IMR-90 (cell line): ENCODE data around the gene KTN1. TPM values are rescaled to one million over a fixed set of nuclear protein-coding genes. Genes with fewer than 3 reads are reported as not detected.
A peak's percentile ranks its signal among the peaks of the same experiment; 100 is the strongest.

ENCODE experiments used
- ATAC-seq: fragments of 200-7000 bp; cut with Tn5 transposase; 2 replicates; pipeline ENCODE4 v1.9.1; 2020; ENCODE audit warnings: low read depth, mild to moderate bottlenecking, moderate library complexity
- BruUV-seq: library from RNA; stranded (reverse); fragments of 400-500 nt; replicated peaks from 2 replicates; lab custom pipeline; 2021; lab: Mats Ljungman, UMichigan
- CTCF ChIA-PET: fragments of 300-600 bp; formaldehyde crosslinking; extraction: SDS; loops from one replicate; lab custom pipeline; 2021; ENCODE audit warnings: antibody characterized with exemption; lab: Yijun Ruan, JAX
- POLR2A ChIA-PET: fragments of 300-600 bp; sonication (Branson Sonifier 250); formaldehyde crosslinking; loops from one replicate; lab custom pipeline; 2022; ENCODE audit warnings: antibody characterized with exemption; ENCODE audit not compliant: unreplicated experiment; lab: Charles Lee
- DNase-seq: peaks from one replicate; pipeline ENCODE4 v3.0.0; 2013
- H2AFZ ChIP-seq: replicated peaks from 2 replicates; pipeline ENCODE3; 2013; ENCODE audit warnings: low read length, mild to moderate bottlenecking; ENCODE audit not compliant: poor library complexity
- H2AK5ac ChIP-seq: 2 replicates; pipeline ENCODE4 v1.6.1; 2013; ENCODE audit warnings: low read depth, low read length, inconsistent platforms
- H2AK9ac ChIP-seq: replicated peaks from 2 replicates; pipeline ENCODE3; 2013; ENCODE audit warnings: mild to moderate bottlenecking, low read depth, low read length, moderate library complexity; ENCODE audit not compliant: poor library complexity
- H2BK120ac ChIP-seq: 2 replicates; pipeline ENCODE4 v1.6.1; 2013; ENCODE audit warnings: low read depth, low read length, inconsistent platforms
- H2BK15ac ChIP-seq: 3 replicates; pipeline ENCODE4 v1.6.1; 2013; ENCODE audit warnings: low read depth, low read length, inconsistent platforms
- H2BK20ac ChIP-seq: 2 replicates; pipeline ENCODE4 v1.6.1; 2013; ENCODE audit warnings: low read depth, mild to moderate bottlenecking, inconsistent platforms, low read length, moderate library complexity
- H2BK5ac ChIP-seq: 2 replicates; pipeline ENCODE4 v1.6.1; 2013; ENCODE audit warnings: mild to moderate bottlenecking, low read depth, low read length, inconsistent platforms; ENCODE audit not compliant: poor library complexity, severe bottlenecking
- H3K14ac ChIP-seq: replicated peaks from 2 replicates; pipeline ENCODE4 v1.6.1; 2013; ENCODE audit warnings: low read depth, low read length, inconsistent platforms
- H3K18ac ChIP-seq: 2 replicates; pipeline ENCODE4 v1.6.1; 2013; ENCODE audit warnings: low read depth, low read length, control low read depth
- H3K23ac ChIP-seq: 2 replicates; pipeline ENCODE4 v1.6.1; 2013; ENCODE audit warnings: low read depth, low read length, inconsistent platforms
- H3K27ac ChIP-seq: 2 replicates; pipeline ENCODE4 v1.5.1; 2013; ENCODE audit warnings: mild to moderate bottlenecking, control low read depth, low read length; ENCODE audit not compliant: insufficient read depth
- H3K27me3 ChIP-seq: 2 replicates; pipeline ENCODE4 v1.6.1; 2013; ENCODE audit warnings: low read length; ENCODE audit not compliant: control insufficient read depth, insufficient read depth
- H3K36me3 ChIP-seq: 2 replicates; pipeline ENCODE4 v1.6.1; 2013; ENCODE audit warnings: low read length, mixed read lengths; ENCODE audit not compliant: control insufficient read depth, insufficient read depth
- H3K4ac ChIP-seq: 2 replicates; pipeline ENCODE4 v1.6.1; 2013; ENCODE audit warnings: low read depth, low read length, inconsistent platforms
- H3K4me1 ChIP-seq: 2 replicates; pipeline ENCODE4 v1.6.1; 2013; ENCODE audit warnings: low read length, mixed read lengths; ENCODE audit not compliant: control insufficient read depth, insufficient read depth
- H3K4me2 ChIP-seq: 2 replicates; pipeline ENCODE4 v1.6.1; 2013; ENCODE audit warnings: low read depth, mild to moderate bottlenecking, control low read depth, low read length, moderate library complexity
- H3K4me3 ChIP-seq: 2 replicates; pipeline ENCODE4 v1.5.1; 2013; ENCODE audit warnings: low read depth, mild to moderate bottlenecking, control low read depth, low read length, moderate library complexity; ENCODE audit not compliant: insufficient read depth
- H3K56ac ChIP-seq: 2 replicates; pipeline ENCODE4 v1.6.1; 2013; ENCODE audit warnings: low read length, inconsistent platforms; ENCODE audit not compliant: insufficient read depth; ENCODE audit errors: extremely low read depth
- H3K79me1 ChIP-seq, 2 experiments: 2 replicates each; pipeline ENCODE4 v1.6.1; 2013; ENCODE audit warnings: low read length in 2 of 2, inconsistent platforms in 1 of 2, low read depth in 1 of 2
- H3K9ac ChIP-seq: 2 replicates; pipeline ENCODE4 v1.6.1; 2013; ENCODE audit warnings: low read depth, low read length, control low read depth
- H3K9me1 ChIP-seq: 2 replicates; pipeline ENCODE4 v1.6.1; 2013; ENCODE audit warnings: low read length, inconsistent platforms; ENCODE audit not compliant: insufficient read depth
- H3K9me3 ChIP-seq: 2 replicates; pipeline ENCODE4 v1.6.1; 2013; ENCODE audit warnings: low read length; ENCODE audit not compliant: control insufficient read depth, insufficient read depth
- H4K20me1 ChIP-seq: 2 replicates; pipeline ENCODE4 v1.6.1; 2013; ENCODE audit warnings: low read length, inconsistent platforms; ENCODE audit not compliant: insufficient read depth
- H4K5ac ChIP-seq: 2 replicates; pipeline ENCODE4 v1.6.1; 2013; ENCODE audit warnings: mild to moderate bottlenecking, low read depth, low read length, control low read depth
- H4K8ac ChIP-seq, 2 experiments: 2 replicates each; pipeline ENCODE4 v1.6.1; 2013; ENCODE audit warnings: low read depth in 2 of 2, low read length in 2 of 2, control low read depth in 1 of 2, inconsistent platforms in 1 of 2
- H4K91ac ChIP-seq: 2 replicates; pipeline ENCODE4 v1.6.1; 2013; ENCODE audit warnings: low read depth, low read length, inconsistent platforms; ENCODE audit not compliant: insufficient read depth
- BHLHE40 ChIP-seq: fragments of 150-350 bp; IDR thresholded peaks from 2 replicates; pipeline ENCODE4 v1.6.1; 2016; ENCODE audit warnings: mild to moderate bottlenecking, low read depth, low read length
- CHD1 ChIP-seq: IDR thresholded peaks from 2 replicates; pipeline ENCODE4 v1.6.1; 2012; ENCODE audit warnings: low read depth, low read length, improper control_type of control experiment
- FOS ChIP-seq: fragments of 150-350 bp; IDR thresholded peaks from 2 replicates; pipeline ENCODE4 v1.6.1; 2016; ENCODE audit warnings: low read depth, low read length
- MAFK ChIP-seq: IDR thresholded peaks from 2 replicates; pipeline ENCODE4 v1.6.1; 2012; ENCODE audit warnings: low read depth, low read length, improper control_type of control experiment
- MXI1 ChIP-seq: IDR thresholded peaks from 2 replicates; pipeline ENCODE4 v1.6.1; 2012; ENCODE audit warnings: low read depth, mild to moderate bottlenecking, low read length, moderate library complexity, borderline replicate concordance
- POLR2A ChIP-seq: IDR thresholded peaks from 2 replicates; pipeline ENCODE4 v1.6.1; 2012; ENCODE audit warnings: mild to moderate bottlenecking, low read depth, low read length
- RCOR1 ChIP-seq: IDR thresholded peaks from 2 replicates; pipeline ENCODE4 v1.6.1; 2012; ENCODE audit warnings: mild to moderate bottlenecking, low read length, improper control_type of control experiment; ENCODE audit not compliant: insufficient replicate concordance
- SMC3 ChIP-seq: fragments of 150-350 bp; IDR thresholded peaks from 2 replicates; pipeline ENCODE4 v1.6.1; 2016; ENCODE audit warnings: low read depth, mild to moderate bottlenecking, antibody characterized with exemption, low read length, moderate library complexity
- whole genome bisulfite sequencing, 2 experiments: methylation state at CpG; one replicate each; pipeline versions ENCODE4 v1.1.5 to v1.1.7; 2013; ENCODE audit warnings: missing lambda C conversion rate in 2 of 2; ENCODE audit not compliant: insufficient read length in 1 of 2; ENCODE audit errors: extremely low coverage in 2 of 2; 5-methylcytosine and 5-hydroxymethylcytosine counted together
- dilution Hi-C: fragments of 300-500 bp; cut with HindIII; formaldehyde crosslinking; loops from one replicate; pipeline ENCODE4 v1.14.3; 2018; ENCODE audit warnings: low sequenced_read_pairs; ENCODE audit not compliant: unreplicated experiment
- in situ Hi-C: fragments of 300-500 bp; cut with MboI; formaldehyde crosslinking; loops from 3 replicates; pipeline ENCODE4 v1.14.3; 2019; ENCODE audit warnings: low sequenced_read_pairs, inconsistent platforms, mixed read lengths
- intact Hi-C: fragments of 100-400 bp; cut with micrococcal nuclease; formaldehyde crosslinking; loops from 2 replicates; pipeline ENCODE4 v1.10.0; 2022
- polyA plus RNA-seq, 3 experiments: library from polyadenylated mRNA; depleted of rRNA; stranded (reverse); fragments of >200 nt; gene quantifications; 2 replicates each; pipeline ENCODE4 v1.2.3, GENCODE V29; 2012; ENCODE audit warnings: low replicate concordance in 1 of 3
- total RNA-seq: library from RNA; depleted of rRNA; stranded (reverse); fragments of >200 nt; gene quantifications from 2 replicates; pipeline ENCODE4 v1.2.3, GENCODE V29; 2012
- TF ChIP-seq, protein P1 (sequence below): fragments of 150-350 bp; IDR thresholded peaks from 2 replicates; pipeline ENCODE4 v1.6.1; 2017; ENCODE audit warnings: mild to moderate bottlenecking, antibody characterized with exemption, low read length, low read depth
- TF ChIP-seq, protein P2 (sequence below): fragments of 150-350 bp; IDR thresholded peaks from 2 replicates; pipeline ENCODE4 v1.6.1; 2016; ENCODE audit warnings: low read depth, mild to moderate bottlenecking, low read length, moderate library complexity, borderline replicate concordance

The KTN1 gene
- total and polyA plus RNA-seq, 2 of the 4 experiments (the other 2 are of a cell fraction) = 42.1 to 57.2 TPM

DNA sequence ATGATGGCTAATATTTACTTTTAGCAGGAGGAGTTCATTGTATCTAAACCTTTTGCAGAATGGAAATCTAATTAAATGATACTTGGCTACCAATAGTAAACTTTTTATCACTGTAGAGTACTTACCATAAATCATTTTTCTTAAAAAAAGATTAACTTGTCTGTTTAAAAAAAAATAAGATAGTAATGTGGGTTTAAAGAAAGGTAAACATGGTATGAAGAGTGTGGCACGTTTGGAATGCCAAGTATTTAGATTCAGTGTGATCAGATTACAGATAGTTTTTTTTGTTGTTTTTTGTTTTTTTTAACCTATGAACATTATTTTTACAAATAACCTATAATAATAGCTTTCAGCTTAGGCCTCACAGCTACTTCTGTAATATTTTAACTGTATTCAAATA lies 25.8 kb downstream of the KTN1 start:
- Histone ChIP-seq H3K23ac (no peak overlapping the region), H3K27me3 (no peaks in the 10 kb centered on the region), H3K56ac (no peak overlapping the region), H4K91ac (no peak overlapping the region), H2AFZ (no peak overlapping the region), H4K8ac (no peak overlapping the region), H2AK5ac (no peak overlapping the region), H3K18ac (no peak overlapping the region), H3K36me3 (peaks cover 4% of the 10 kb centered on the region), H2BK20ac (no peak overlapping the region), H3K14ac (no peak overlapping the region), H3K4me2 (no peak overlapping the region; the same call in 1 of the 2 replicates), H2BK120ac (no peak overlapping the region), H2AK9ac (no peak overlapping the region), H2BK5ac (peak overlapping the region; percentile 13), H3K4me1 (peaks cover 14% of the 10 kb centered on the region), H4K20me1 (peaks cover 41% of the 10 kb centered on the region), H3K9me1 (peaks cover 10% of the 10 kb centered on the region), H3K79me1 (peaks cover 28 to 63% of the 10 kb centered on the region in 2 experiments), H3K27ac (no peak overlapping the region), H3K4me3 (no peak overlapping the region), H3K9me3 (no peaks in the 10 kb centered on the region), H3K9ac (no peak overlapping the region), H2BK15ac (no peak overlapping the region), H3K4ac (no peak overlapping the region), H4K5ac (no peak overlapping the region)
- ATAC-seq (no peak), DNase-seq (no peak)
- dilution Hi-C loops (no loop called here), in situ Hi-C loops (no loop called here), intact Hi-C loops (loop anchor here (5.0 kb wide), 1 partner anchor 47 kb away; no protein-coding TSS in a partner anchor)
- CTCF ChIA-PET = no interaction called here
- POLR2A ChIA-PET = no interaction called here
- WGBS, 2 experiments = 100% methylated on average over 1 of the region's 1 CpG; no CpG with 5 or more reads in 1 of the 2 experiments
- TF ChIP-seq RCOR1 = no peak
- no peak for TF ChIP-seq POLR2A
- TF ChIP-seq SMC3 = no peak
- TF ChIP-seq FOS = no peak
- TF ChIP-seq, protein P1, sequence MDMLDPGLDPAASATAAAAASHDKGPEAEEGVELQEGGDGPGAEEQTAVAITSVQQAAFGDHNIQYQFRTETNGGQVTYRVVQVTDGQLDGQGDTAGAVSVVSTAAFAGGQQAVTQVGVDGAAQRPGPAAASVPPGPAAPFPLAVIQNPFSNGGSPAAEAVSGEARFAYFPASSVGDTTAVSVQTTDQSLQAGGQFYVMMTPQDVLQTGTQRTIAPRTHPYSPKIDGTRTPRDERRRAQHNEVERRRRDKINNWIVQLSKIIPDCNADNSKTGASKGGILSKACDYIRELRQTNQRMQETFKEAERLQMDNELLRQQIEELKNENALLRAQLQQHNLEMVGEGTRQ = no peak
- no peak for TF ChIP-seq MAFK
- TF ChIP-seq, protein P2, sequence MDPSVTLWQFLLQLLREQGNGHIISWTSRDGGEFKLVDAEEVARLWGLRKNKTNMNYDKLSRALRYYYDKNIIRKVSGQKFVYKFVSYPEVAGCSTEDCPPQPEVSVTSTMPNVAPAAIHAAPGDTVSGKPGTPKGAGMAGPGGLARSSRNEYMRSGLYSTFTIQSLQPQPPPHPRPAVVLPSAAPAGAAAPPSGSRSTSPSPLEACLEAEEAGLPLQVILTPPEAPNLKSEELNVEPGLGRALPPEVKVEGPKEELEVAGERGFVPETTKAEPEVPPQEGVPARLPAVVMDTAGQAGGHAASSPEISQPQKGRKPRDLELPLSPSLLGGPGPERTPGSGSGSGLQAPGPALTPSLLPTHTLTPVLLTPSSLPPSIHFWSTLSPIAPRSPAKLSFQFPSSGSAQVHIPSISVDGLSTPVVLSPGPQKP = no peak
- TF ChIP-seq BHLHE40 = no peak
- no peak for TF ChIP-seq MXI1
- TF ChIP-seq CHD1 = no peak
- BruUV-seq = no TSS peak
